CD4-positive, alpha-beta T cell (primary cell): Measurements from ENCODE around the gene SIX2. TPM values are rescaled to one million over a fixed set of nuclear protein-coding genes. Genes with fewer than 3 reads are reported as not detected.

Experiments used
- ATAC-seq: fragments of 200-7000 bp; cut with Tn5 transposase; one replicate; pipeline ENCODE4 v1.10.0; 2022; ENCODE audit warnings: mild to moderate bottlenecking; ENCODE audit not compliant: poor library complexity
- CTCF ChIA-PET: fragments of 350-600 bp; sonication (Branson Sonifier 250); formaldehyde crosslinking; loops from one replicate; lab custom pipeline; 2021; ENCODE audit warnings: antibody characterized with exemption, inconsistent platforms; lab: Charles Lee
- POLR2A ChIA-PET: fragments of 350-600 bp; sonication (Branson Sonifier 250); formaldehyde crosslinking; loops from one replicate; lab custom pipeline; 2021; ENCODE audit warnings: antibody characterized with exemption, inconsistent platforms; lab: Charles Lee
- DNase-seq, 14 experiments: peaks; one replicate each; pipeline ENCODE4 v3.0.0-alpha.2; 2013 to 2020; ENCODE audit warnings: mixed read lengths in 2 of 14
- H3K27ac ChIP-seq, 2 donors: one replicate each; pipeline versions ENCODE4 v1.5.1 to v1.7.0; 2013; ENCODE audit warnings: low read length in 2 of 2, low read depth in 1 of 2, mild to moderate bottlenecking in 1 of 2
- H3K27me3 ChIP-seq, 2 experiments: 1 replicate in 1 of 2; 2 replicates in 1 of 2; pipeline versions ENCODE4 v1.6.1 to v1.7.0; 2013; ENCODE audit warnings: low read length in 2 of 2, control low read depth in 1 of 2, mild to moderate bottlenecking in 1 of 2, moderate library complexity in 1 of 2; ENCODE audit not compliant: insufficient read depth in 2 of 2, control insufficient read depth in 1 of 2
- H3K36me3 ChIP-seq: one replicate; pipeline ENCODE4 v1.6.1; 2013; ENCODE audit warnings: low read length, control low read depth; ENCODE audit not compliant: insufficient read depth
- H3K4me1 ChIP-seq: one replicate; pipeline ENCODE4 v1.6.1; 2013; ENCODE audit warnings: low read length, control low read depth; ENCODE audit not compliant: insufficient read depth
- H3K4me3 ChIP-seq: one replicate; pipeline ENCODE4 v1.5.1; 2013; ENCODE audit warnings: mild to moderate bottlenecking, low read length, moderate library complexity
- H3K9me3 ChIP-seq, 2 experiments: 1 replicate in 1 of 2; 2 replicates in 1 of 2; pipeline versions ENCODE4 v1.6.1 to v1.7.0; 2013; ENCODE audit warnings: low read length in 2 of 2, mild to moderate bottlenecking in 2 of 2, control low read depth in 1 of 2, moderate library complexity in 1 of 2; ENCODE audit not compliant: control insufficient read depth in 1 of 2, insufficient read depth in 1 of 2
- H3K27ac Mint-ChIP-seq: one replicate; pipeline ENCODE4 v1.8.0; 2020; ENCODE audit warnings: mixed read lengths
- H3K27me3 Mint-ChIP-seq: one replicate; pipeline ENCODE4 v1.8.0; 2021; ENCODE audit warnings: mixed read lengths
- H3K36me3 Mint-ChIP-seq: one replicate; pipeline ENCODE4 v1.8.0; 2021; ENCODE audit warnings: low read depth, mixed read lengths
- H3K4me1 Mint-ChIP-seq: one replicate; pipeline ENCODE4 v1.8.0; 2021; ENCODE audit warnings: low read depth, mixed read lengths
- H3K4me3 Mint-ChIP-seq: one replicate; pipeline ENCODE4 v1.8.0; 2020; ENCODE audit warnings: mild to moderate bottlenecking, mixed read lengths
- H3K9me3 Mint-ChIP-seq: one replicate; pipeline ENCODE4 v1.8.0; 2020; ENCODE audit warnings: mixed read lengths
- intact Hi-C, 2 experiments: fragments of 100-400 bp; cut with DNase I in 1 of 2; cut with micrococcal nuclease in 1 of 2; formaldehyde crosslinking; loops; one replicate each; pipeline versions ENCODE4 v1.15.1 to v1.9.0; 2023 to 2025; cut with DNase I, micrococcal nuclease
- total RNA-seq, 174 experiments: library from RNA in 2 of 174; stranded (reverse) in 2 of 174; gene quantifications; one replicate each; pipeline ENCODE4 v1.2.3 and lab custom pipeline; 2021 to 2026
- TF ChIP-seq, protein P1 (sequence below): fragments of 200-600 bp; IDR thresholded peaks from one replicate; pipeline ENCODE4 v1.8.0; 2022; ENCODE audit warnings: antibody characterized with exemption, mild to moderate bottlenecking

SIX2 gene
- total RNA-seq, 2 experiments from 2014 or later, result not detected

DNA sequence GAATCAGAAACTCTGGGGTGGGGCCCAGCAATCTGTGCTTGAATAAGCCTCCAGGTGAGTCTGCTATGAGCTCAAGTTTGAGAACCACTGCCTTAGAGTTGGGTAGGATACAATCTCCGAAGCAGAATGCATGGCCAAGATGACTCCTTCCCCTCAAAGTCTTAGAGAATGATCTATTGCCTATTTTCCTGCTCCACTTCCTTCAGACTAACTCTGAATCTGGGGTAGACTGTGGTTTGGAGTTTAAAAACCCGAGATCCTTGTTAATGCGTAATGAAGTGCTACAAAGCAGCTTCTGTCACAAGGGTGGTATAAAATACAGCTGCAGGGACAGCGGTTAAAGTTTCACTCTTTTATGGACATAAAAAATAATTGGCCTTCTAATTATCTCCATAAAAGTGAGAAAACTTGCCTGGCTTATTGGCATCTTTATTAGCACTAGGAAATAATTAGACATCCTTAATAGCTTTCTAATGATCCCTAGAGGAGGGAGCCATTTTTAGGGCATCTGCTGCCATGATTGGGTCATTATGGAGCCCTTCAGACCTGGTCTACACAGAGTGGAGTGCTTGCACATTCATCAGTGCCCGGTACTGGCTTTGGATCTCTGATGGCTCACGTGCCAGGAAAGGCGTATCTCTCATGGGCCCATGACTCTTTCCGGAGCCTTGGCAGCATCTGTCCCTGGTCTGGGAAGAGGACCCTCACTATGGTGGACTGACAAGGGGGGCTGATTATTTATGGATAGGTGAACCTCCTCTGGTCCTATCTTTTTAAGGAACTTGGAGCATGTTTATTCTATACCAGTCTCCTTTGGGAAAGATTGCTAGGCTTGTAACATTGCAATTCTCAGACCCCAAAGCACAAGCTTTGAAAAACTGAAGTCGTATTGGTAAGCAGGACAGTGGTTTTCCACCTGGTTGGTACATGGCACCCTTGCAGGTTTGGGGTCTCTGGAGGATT is 28.2 kb downstream of the SIX2 start:
- DNase-seq (no peak), ATAC-seq (no peak)
- no peak overlapping the region for H3K27ac ChIP-seq
- no peaks in the 10 kb centered on the region for H3K36me3 Mint-ChIP-seq
- ChIA-PET CTCF (interaction anchor here (1.5 to 2.4 kb wide), 3 partner anchors 8 to 597 kb away, joined by 3 to 19 read pairs (median 5); no protein-coding TSS in a partner anchor), POLR2A (no interaction called here)
- H3K27me3 ChIP-seq, result peaks cover 11 to 13% of the 10 kb centered on the region in 2 experiments
- H3K36me3 ChIP-seq, result no peaks in the 10 kb centered on the region
- H3K9me3 Mint-ChIP-seq, result no peaks in the 10 kb centered on the region
- H3K27me3 Mint-ChIP-seq, result peaks cover 52% of the 10 kb centered on the region
- intact Hi-C loops, result loop anchor here (1.0 to 5.0 kb wide), 4 partner anchors 513 to 798 kb away; no protein-coding TSS in a partner anchor
- H3K4me1 ChIP-seq, result no peaks in the 10 kb centered on the region
- H3K4me1 Mint-ChIP-seq, result no peaks in the 10 kb centered on the region
- H3K4me3 Mint-ChIP-seq, result no peak overlapping the region
- no peak overlapping the region for H3K4me3 ChIP-seq
- H3K9me3 ChIP-seq, result peaks cover 0 to 4% of the 10 kb centered on the region in 2 experiments
- TF ChIP-seq, protein P1, sequence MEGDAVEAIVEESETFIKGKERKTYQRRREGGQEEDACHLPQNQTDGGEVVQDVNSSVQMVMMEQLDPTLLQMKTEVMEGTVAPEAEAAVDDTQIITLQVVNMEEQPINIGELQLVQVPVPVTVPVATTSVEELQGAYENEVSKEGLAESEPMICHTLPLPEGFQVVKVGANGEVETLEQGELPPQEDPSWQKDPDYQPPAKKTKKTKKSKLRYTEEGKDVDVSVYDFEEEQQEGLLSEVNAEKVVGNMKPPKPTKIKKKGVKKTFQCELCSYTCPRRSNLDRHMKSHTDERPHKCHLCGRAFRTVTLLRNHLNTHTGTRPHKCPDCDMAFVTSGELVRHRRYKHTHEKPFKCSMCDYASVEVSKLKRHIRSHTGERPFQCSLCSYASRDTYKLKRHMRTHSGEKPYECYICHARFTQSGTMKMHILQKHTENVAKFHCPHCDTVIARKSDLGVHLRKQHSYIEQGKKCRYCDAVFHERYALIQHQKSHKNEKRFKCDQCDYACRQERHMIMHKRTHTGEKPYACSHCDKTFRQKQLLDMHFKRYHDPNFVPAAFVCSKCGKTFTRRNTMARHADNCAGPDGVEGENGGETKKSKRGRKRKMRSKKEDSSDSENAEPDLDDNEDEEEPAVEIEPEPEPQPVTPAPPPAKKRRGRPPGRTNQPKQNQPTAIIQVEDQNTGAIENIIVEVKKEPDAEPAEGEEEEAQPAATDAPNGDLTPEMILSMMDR, result no peak
- no peak overlapping the region for H3K27ac Mint-ChIP-seq

DNA sequence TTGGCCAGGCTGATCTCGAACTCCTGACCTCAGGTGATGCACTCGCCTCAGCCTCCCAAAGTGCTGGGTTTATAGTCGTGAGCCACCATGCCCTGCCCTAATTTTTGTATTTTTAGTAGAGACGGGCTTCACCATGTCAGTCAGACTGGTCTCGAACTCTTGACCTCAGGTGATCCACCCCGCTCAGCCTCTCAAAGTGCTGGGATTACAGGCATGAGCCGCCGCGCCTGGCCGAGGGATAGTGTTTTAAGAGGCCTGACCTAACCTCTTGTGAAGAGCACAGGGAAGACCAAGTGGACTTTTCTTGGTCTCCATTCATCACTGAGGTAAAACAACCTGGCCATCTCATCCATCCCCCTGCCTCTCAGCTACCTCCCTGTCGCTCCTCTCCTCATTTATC is 29.7 kb downstream of the SIX2 start:
- intact Hi-C loops, result no loop called here
- Mint-ChIP-seq H3K4me3 (no peak overlapping the region), H3K36me3 (no peaks in the 10 kb centered on the region), H3K27ac (no peak overlapping the region), H3K27me3 (peaks cover 48% of the 10 kb centered on the region), H3K9me3 (no peaks in the 10 kb centered on the region), H3K4me1 (no peaks in the 10 kb centered on the region)
- Histone ChIP-seq H3K4me1 (no peaks in the 10 kb centered on the region), H3K4me3 (no peak overlapping the region), H3K9me3 (peaks cover 0 to 4% of the 10 kb centered on the region in 2 experiments), H3K36me3 (no peaks in the 10 kb centered on the region), H3K27me3 (peaks cover 11% of the 10 kb centered on the region in 2 experiments), H3K27ac (no peak overlapping the region)
- ATAC-seq (no peak), DNase-seq (no peak)
- POLR2A ChIA-PET, result no interaction called here
- CTCF ChIA-PET, result no interaction called here
- TF ChIP-seq, protein P1, result no peak

DNA sequence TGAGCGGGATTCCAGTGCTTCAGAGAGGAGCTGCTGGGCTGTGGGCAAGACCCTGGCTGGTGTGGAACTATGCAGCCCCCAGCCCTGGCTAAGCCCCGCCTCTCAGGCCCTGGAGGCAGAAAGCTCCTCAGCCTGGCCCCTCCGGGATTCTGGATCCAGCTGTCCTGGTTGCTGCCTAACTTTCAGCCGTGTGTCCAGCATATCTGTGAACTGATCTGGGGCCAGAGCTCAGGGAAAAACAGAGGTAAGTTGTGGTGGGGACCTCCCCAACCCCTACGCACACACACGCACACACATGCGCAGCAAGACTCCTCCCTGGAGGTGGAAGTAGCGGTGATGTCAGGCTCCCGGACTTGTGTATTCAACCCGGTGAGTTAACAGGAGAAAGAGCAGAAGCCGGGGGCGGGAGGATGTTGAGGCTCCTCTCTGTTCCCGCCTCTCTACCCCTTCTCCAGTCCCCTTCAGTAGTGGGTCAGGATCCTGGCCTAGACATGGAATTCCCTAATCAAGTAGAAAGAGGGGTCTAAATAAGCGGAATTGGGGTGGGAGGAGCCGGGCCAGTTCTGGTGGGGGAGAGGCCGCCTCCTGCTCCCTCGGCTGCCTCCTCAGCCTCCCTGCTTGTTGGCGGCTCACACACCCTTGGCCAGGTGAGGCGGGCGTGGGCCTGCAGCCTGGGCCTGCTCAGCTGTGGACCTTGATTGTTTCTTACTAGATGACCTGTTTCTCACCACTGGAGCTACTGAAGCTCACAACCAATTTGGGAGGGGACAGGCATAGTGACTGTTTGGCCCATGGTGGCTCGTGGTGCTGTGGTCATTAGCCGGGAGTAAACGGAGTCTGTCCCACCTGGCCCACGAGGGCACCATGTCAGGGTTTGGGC is 33.4 kb downstream of the SIX2 start:
- Mint-ChIP-seq H3K9me3 (no peaks in the 10 kb centered on the region), H3K27me3 (peaks cover 29% of the 10 kb centered on the region), H3K4me3 (peak overlapping the region; percentile 39), H3K27ac (no peak overlapping the region), H3K4me1 (no peaks in the 10 kb centered on the region), H3K36me3 (no peaks in the 10 kb centered on the region)
- CTCF ChIA-PET, result no interaction called here
- H3K36me3 ChIP-seq, result no peaks in the 10 kb centered on the region
- TF ChIP-seq, protein P1, result no peak
- intact Hi-C loops, result no loop called here
- POLR2A ChIA-PET, result no interaction called here
- H3K27ac ChIP-seq, result no peak overlapping the region
- DNase-seq, result peak in 2 of 14 experiments; percentile 14 to 32
- peaks cover 0 to 2% of the 10 kb centered on the region in 2 experiments for H3K27me3 ChIP-seq
- H3K4me1 ChIP-seq, result no peaks in the 10 kb centered on the region
- H3K9me3 ChIP-seq, result no peaks in the 10 kb centered on the region
- H3K4me3 ChIP-seq, result no peak overlapping the region
- ATAC-seq, result no peak
